Activated T-helper 1 cell treated with anti-CD3 and anti-CD28 coated beads, Interleukin-12 subunit alpha, Interleukin-12 subunit beta, Interleukin-2, Interleukin-4 antibody, amounts not matched to agents 30 ng/mL and 10 ng/mL and 1 ng/mL, durations not matched to agents 14 hours and 24 hours and 36 hours (primary cell): ENCODE measurements around the gene SH3TC1. TPM values are rescaled to one million over a fixed set of nuclear protein-coding genes. Genes with fewer than 3 reads are reported as not detected.

Experiments used
- DNase-seq: peaks from one replicate; pipeline ENCODE4 v3.0.0; 2021; ENCODE audit warnings: low spot score
- H3K27ac Mint-ChIP-seq: one replicate; pipeline ENCODE4 v1.8.0; 2021; ENCODE audit warnings: mild to moderate bottlenecking, mixed read lengths
- H3K27me3 Mint-ChIP-seq: one replicate; pipeline ENCODE4 v1.8.0; 2022; ENCODE audit warnings: mild to moderate bottlenecking, moderate library complexity, mixed read lengths; ENCODE audit not compliant: insufficient read depth
- H3K36me3 Mint-ChIP-seq: one replicate; pipeline ENCODE4 v1.8.0; 2021; ENCODE audit warnings: low read depth, mixed read lengths
- H3K4me1 Mint-ChIP-seq: one replicate; pipeline ENCODE4 v1.8.0; 2021; ENCODE audit warnings: low read depth, mixed read lengths
- H3K4me3 Mint-ChIP-seq: one replicate; pipeline ENCODE4 v1.8.0; 2021; ENCODE audit warnings: mild to moderate bottlenecking, moderate library complexity, mixed read lengths
- H3K9me3 Mint-ChIP-seq: one replicate; pipeline ENCODE4 v1.8.0; 2021; ENCODE audit warnings: mixed read lengths
- intact Hi-C: fragments of 100-400 bp; cut with micrococcal nuclease; formaldehyde crosslinking; loops from one replicate; pipeline ENCODE4 v1.15.1; 2024
- total RNA-seq: library from RNA; stranded (reverse); gene quantifications from 2 replicates; pipeline ENCODE4 v1.2.3, GENCODE V29; 2022

Gene SH3TC1
- total RNA-seq, 1 donor from 2014 or later = 25.4 TPM

- Mint-ChIP-seq H3K4me3 (no peak overlapping the region), H3K27ac (peak overlapping the region; percentile 64), H3K4me1 (peaks cover 14% of the 10 kb centered on the region), H3K27me3 (no peaks in the 10 kb centered on the region), H3K9me3 (no peaks in the 10 kb centered on the region), H3K36me3 (peaks cover 13% of the 10 kb centered on the region)
- DNase-seq = no peak
- intact Hi-C loops = loop anchor here (2.0 kb wide), 1 partner anchor 189 kb away; no protein-coding TSS in a partner anchor
These were observed 30.4 kb downstream of the SH3TC1 start for GRCh38 chr4:8229331-8229975.

GRCh38 chr4:8230033-8230432, 30.9 kb downstream of the SH3TC1 start:
- Mint-ChIP-seq H3K36me3 (peaks cover 8% of the 10 kb centered on the region), H3K9me3 (no peaks in the 10 kb centered on the region), H3K4me3 (no peak overlapping the region), H3K27ac (no peak overlapping the region), H3K27me3 (no peaks in the 10 kb centered on the region), H3K4me1 (peaks cover 12% of the 10 kb centered on the region)
- intact Hi-C loops = no loop called here
- no peak for DNase-seq

GRCh38 chr4:8230891-8231290, 31.8 kb downstream of the SH3TC1 start:
- no peak overlapping the region for H3K4me3 Mint-ChIP-seq
- peaks cover 12% of the 10 kb centered on the region for H3K36me3 Mint-ChIP-seq
- peaks cover 10% of the 10 kb centered on the region for H3K4me1 Mint-ChIP-seq
- no peaks in the 10 kb centered on the region for H3K9me3 Mint-ChIP-seq
- H3K27ac Mint-ChIP-seq = no peak overlapping the region
- no peak for DNase-seq
- intact Hi-C loops = no loop called here
- no peaks in the 10 kb centered on the region for H3K27me3 Mint-ChIP-seq

GRCh38 chr4:8231551-8232049, 32.5 kb downstream of the SH3TC1 start:
- intact Hi-C loops = no loop called here
- no peak overlapping the region for H3K27ac Mint-ChIP-seq
- H3K9me3 Mint-ChIP-seq = no peaks in the 10 kb centered on the region
- peaks cover 10% of the 10 kb centered on the region for H3K4me1 Mint-ChIP-seq
- no peak for DNase-seq
- no peak overlapping the region for H3K4me3 Mint-ChIP-seq
- no peaks in the 10 kb centered on the region for H3K27me3 Mint-ChIP-seq
- H3K36me3 Mint-ChIP-seq = peaks cover 12% of the 10 kb centered on the region

DNA sequence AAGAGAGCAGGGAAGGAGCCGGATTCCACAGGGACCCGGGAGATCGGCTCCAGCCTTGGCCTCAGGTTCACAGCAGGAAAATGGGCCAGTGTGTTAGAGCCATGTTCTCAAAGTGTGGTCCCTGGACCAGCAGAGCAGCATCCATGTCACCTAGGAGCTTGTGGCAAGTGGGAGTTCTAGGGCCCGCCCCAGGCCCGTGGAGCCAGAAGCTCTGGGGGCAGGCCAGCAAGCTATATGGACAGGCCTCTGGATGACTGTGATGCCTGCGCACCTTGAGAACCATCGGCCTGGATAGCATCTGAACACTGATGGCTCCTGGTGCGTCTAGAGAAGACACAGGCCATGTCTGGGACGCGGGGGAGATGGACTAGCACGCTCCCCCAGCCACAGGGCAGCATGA, 33.7 kb downstream of the SH3TC1 start:
- Mint-ChIP-seq H3K9me3 (no peaks in the 10 kb centered on the region), H3K27me3 (no peaks in the 10 kb centered on the region), H3K4me3 (no peak overlapping the region), H3K36me3 (peaks cover 12% of the 10 kb centered on the region), H3K27ac (no peak overlapping the region), H3K4me1 (peaks cover 10% of the 10 kb centered on the region)
- intact Hi-C loops = no loop called here
- no peak for DNase-seq

GRCh38 chr4:8233672-8234484, 34.8 kb downstream of the SH3TC1 start:
- Mint-ChIP-seq H3K27me3 (no peaks in the 10 kb centered on the region), H3K36me3 (peaks cover 12% of the 10 kb centered on the region), H3K4me3 (no peak overlapping the region), H3K9me3 (no peaks in the 10 kb centered on the region), H3K27ac (no peak overlapping the region), H3K4me1 (peaks cover 4% of the 10 kb centered on the region)
- intact Hi-C loops = no loop called here
- DNase-seq = no peak

- Mint-ChIP-seq H3K4me1 (no peaks in the 10 kb centered on the region), H3K9me3 (no peaks in the 10 kb centered on the region), H3K27me3 (no peaks in the 10 kb centered on the region), H3K4me3 (no peak overlapping the region), H3K36me3 (peaks cover 14% of the 10 kb centered on the region), H3K27ac (no peak overlapping the region)
- no peak for DNase-seq
- intact Hi-C loops = no loop called here
These were observed 35.6 kb downstream of the SH3TC1 start for GRCh38 chr4:8234715-8235114.

- no peaks in the 10 kb centered on the region for H3K9me3 Mint-ChIP-seq
- no peaks in the 10 kb centered on the region for H3K4me1 Mint-ChIP-seq
- no peaks in the 10 kb centered on the region for H3K27me3 Mint-ChIP-seq
- intact Hi-C loops = no loop called here
- H3K4me3 Mint-ChIP-seq = no peak overlapping the region
- H3K27ac Mint-ChIP-seq = no peak overlapping the region
- no peak for DNase-seq
- peaks cover 14% of the 10 kb centered on the region for H3K36me3 Mint-ChIP-seq
These were observed 36.1 kb downstream of the SH3TC1 start for GRCh38 chr4:8235224-8235623.

GRCh38 chr4:8235686-8236085, 36.6 kb downstream of the SH3TC1 start:
- Mint-ChIP-seq H3K27me3 (no peaks in the 10 kb centered on the region), H3K27ac (no peak overlapping the region), H3K4me3 (no peak overlapping the region), H3K36me3 (peaks cover 12% of the 10 kb centered on the region), H3K4me1 (no peaks in the 10 kb centered on the region), H3K9me3 (no peaks in the 10 kb centered on the region)
- intact Hi-C loops = no loop called here
- no peak for DNase-seq

DNA sequence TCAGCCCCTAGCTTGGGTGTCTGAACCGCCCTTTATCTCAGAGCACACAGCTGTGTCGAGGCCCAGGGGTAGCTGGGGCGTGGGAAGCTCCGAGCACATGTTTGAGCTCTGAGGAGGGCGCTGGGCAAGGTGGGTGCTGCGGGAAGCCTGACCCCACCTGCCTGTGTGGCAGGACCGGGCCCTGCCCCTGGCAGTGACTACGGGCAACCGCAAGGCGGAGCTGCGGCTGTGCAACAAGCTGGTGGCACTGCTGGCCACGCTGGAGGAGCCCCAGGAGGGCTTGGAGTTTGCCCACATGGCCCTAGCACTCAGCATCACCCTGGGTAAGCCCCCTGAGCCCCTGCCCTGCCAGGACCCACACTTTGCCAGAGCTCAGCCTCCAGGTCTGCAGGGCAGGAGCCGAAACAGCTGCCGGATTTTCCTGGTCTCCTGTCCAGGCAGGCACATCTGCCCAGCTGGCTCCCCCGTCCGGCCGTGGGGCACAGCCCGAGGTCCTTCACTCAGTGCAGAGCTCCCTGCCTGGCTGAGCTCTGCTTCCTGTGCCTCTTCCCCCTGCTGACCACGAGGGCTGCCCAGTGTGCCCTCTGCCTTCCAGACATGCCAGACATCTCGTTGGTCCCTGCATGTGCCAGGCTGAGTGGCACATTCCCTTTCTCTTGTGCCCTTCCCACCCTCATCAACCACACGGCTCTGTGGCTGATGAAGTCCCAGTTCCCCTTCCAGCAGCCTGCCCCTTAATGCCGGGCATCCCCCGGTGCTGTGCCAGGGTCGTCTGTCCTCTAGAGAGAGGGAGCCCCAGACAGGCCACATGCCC, 37.2 kb downstream of the SH3TC1 start:
- intact Hi-C loops = no loop called here
- peaks cover 12% of the 10 kb centered on the region for H3K36me3 Mint-ChIP-seq
- no peaks in the 10 kb centered on the region for H3K4me1 Mint-ChIP-seq
- H3K27ac Mint-ChIP-seq = no peak overlapping the region
- H3K27me3 Mint-ChIP-seq = no peaks in the 10 kb centered on the region
- no peak for DNase-seq
- no peak overlapping the region for H3K4me3 Mint-ChIP-seq
- H3K9me3 Mint-ChIP-seq = no peaks in the 10 kb centered on the region

- Mint-ChIP-seq H3K4me1 (no peaks in the 10 kb centered on the region), H3K4me3 (no peak overlapping the region), H3K36me3 (peaks cover 13% of the 10 kb centered on the region), H3K27ac (no peak overlapping the region), H3K27me3 (no peaks in the 10 kb centered on the region), H3K9me3 (no peaks in the 10 kb centered on the region)
- no peak for DNase-seq
- intact Hi-C loops = no loop called here
These were observed 37.8 kb downstream of the SH3TC1 start for GRCh38 chr4:8236920-8237195.

- Mint-ChIP-seq H3K9me3 (no peaks in the 10 kb centered on the region), H3K4me3 (no peak overlapping the region), H3K27me3 (no peaks in the 10 kb centered on the region), H3K27ac (no peak overlapping the region), H3K36me3 (peaks cover 13% of the 10 kb centered on the region), H3K4me1 (no peaks in the 10 kb centered on the region)
- no peak for DNase-seq
- intact Hi-C loops = no loop called here
These were observed 38.3 kb downstream of the SH3TC1 start for GRCh38 chr4:8237256-8237989.
